AG04449 (cell line): ENCODE measurements around the gene TGM6.
A peak's percentile ranks its signal among the peaks of the same experiment; 100 is the strongest.

Experiments
- CTCF ChIA-PET: fragments of 350-600 bp; formaldehyde crosslinking; extraction: SDS; loops from one replicate; lab custom pipeline; 2021; ENCODE audit warnings: antibody characterized with exemption; lab: Yijun Ruan, JAX
- POLR2A ChIA-PET: fragments of 400-600, 350-600 bp; formaldehyde crosslinking; extraction: SDS; loops from one replicate; lab custom pipeline; 2020; ENCODE audit warnings: antibody characterized with exemption, inconsistent platforms; lab: Yijun Ruan, JAX
- DNase-seq: peaks from one replicate; pipeline ENCODE4 v3.0.0-alpha.2; 2010; ENCODE audit warnings: low read depth, low spot score
- H3K4me3 ChIP-seq: 2 replicates; pipeline ENCODE4 v1.5.1; 2011; ENCODE audit warnings: low read depth, mild to moderate bottlenecking, control low read depth, low read length
- CTCF ChIP-seq: IDR thresholded peaks from one replicate; pipeline ENCODE4 v1.5.1; 2011; ENCODE audit warnings: mild to moderate bottlenecking, moderate library complexity, low read length, control low read depth, inconsistent platforms; ENCODE audit not compliant: insufficient read depth; ENCODE audit errors: missing control alignments

TGM6 gene

GRCh38 chr20:2468581-2469407, 88.1 kb downstream of the TGM6 start:
- POLR2A ChIA-PET: interaction anchor here (0.5 to 1.1 kb wide), 4 partner anchors 11 to 535 kb away, joined by 3 to 6 read pairs (median 4); partner anchors contain the start of gene NOP56
- no peak for TF ChIP-seq CTCF
- peak overlapping the region; percentile 97 for H3K4me3 ChIP-seq
- CTCF ChIA-PET: interaction anchor here (0.6 to 6.9 kb wide), 6 partner anchors 12 to 261 kb away, joined by 3 to 59 read pairs (median 21); no protein-coding TSS in a partner anchor
- DNase-seq: no peak

DNA sequence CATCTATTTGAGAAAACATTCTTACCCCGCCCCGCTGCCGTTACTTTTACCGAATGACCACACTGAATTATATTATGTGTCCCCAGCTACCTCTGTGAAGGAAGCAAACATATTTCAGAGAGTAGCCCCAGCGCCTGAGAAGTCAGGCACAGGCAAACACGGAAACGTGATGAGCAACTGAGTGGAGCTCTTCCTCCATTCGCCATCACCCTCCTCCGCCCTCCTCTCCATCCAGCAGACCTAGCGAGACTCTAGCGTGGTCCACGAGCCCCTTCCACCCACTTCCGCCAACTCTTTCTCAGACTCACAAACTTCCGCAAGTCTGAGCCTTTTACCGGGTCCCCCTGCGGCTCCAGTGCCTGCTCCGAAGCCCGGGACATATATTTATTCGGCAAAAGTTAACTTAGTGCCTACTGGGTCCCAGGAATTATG, 89.3 kb downstream of the TGM6 start:
- peak overlapping the region; percentile 97 for H3K4me3 ChIP-seq
- ChIA-PET POLR2A (interaction anchor here (0.5 to 1.4 kb wide), 9 partner anchors 8 to 536 kb away, joined by 3 to 6 read pairs (median 4); partner anchors contain the start of gene NOP56), CTCF (interaction anchor here (1.9 to 6.9 kb wide), 5 partner anchors 13 to 262 kb away, joined by 6 to 59 read pairs (median 27); no protein-coding TSS in a partner anchor)
- TF ChIP-seq CTCF: no peak
- no peak for DNase-seq

GRCh38 chr20:2470423-2471193, 89.9 kb downstream of the TGM6 start, which contains the start of gene SNRPB:
Gene SNRPB (minus strand): TSS chr20:2470789. CDS start chr20:2470690, 99 bp downstream.
- ChIA-PET CTCF (interaction anchor here (1.9 to 6.9 kb wide), 4 partner anchors 14 to 54 kb away, joined by 6 to 59 read pairs (median 28); no protein-coding TSS in a partner anchor), POLR2A (interaction anchor here (0.5 to 1.4 kb wide), 12 partner anchors 9 to 234 kb away, joined by 3 to 8 read pairs (median 4); partner anchors contain the start of gene NOP56)
- TF ChIP-seq CTCF: no peak
- DNase-seq: peak; percentile 97
- peak within 1 kb of the TSS; percentile 97 for H3K4me3 ChIP-seq

- ChIA-PET CTCF (no interaction called here), POLR2A (no interaction called here)
- no peak for TF ChIP-seq CTCF
- DNase-seq: peak; percentile 59
- no peak overlapping the region for H3K4me3 ChIP-seq
Measured at GRCh38 chr20:2473516-2473915, 92.8 kb downstream of the TGM6 start.

- ChIA-PET POLR2A (no interaction called here), CTCF (interaction anchor here (0.6 to 2.3 kb wide), 4 partner anchors 18 to 46 kb away, joined by 3 to 11 read pairs (median 5); no protein-coding TSS in a partner anchor)
- no peak for DNase-seq
- no peak overlapping the region for H3K4me3 ChIP-seq
- TF ChIP-seq CTCF: no peak
Measured at GRCh38 chr20:2475850-2476741, 95.4 kb downstream of the TGM6 start.
